GM19463 (cell line): ENCODE measurements around the gene HOMEZ.
"Not testable (repeated sequence)": the region's sequence is repeated elsewhere in the genome, so short reads cannot be mapped to it uniquely, and the experiment has no call there.

ENCODE experiments used
- ATAC-seq: cut with Tn5 transposase; IDR thresholded peaks from one replicate; pipeline ENCODE4 v1.9.1; 2021; ENCODE audit warnings: mild to moderate bottlenecking, moderate library complexity; ENCODE audit not compliant: unreplicated experiment

HOMEZ gene

GRCh38 chr14:23228812-23229211 is 57.1 kb downstream of the HOMEZ start:
- no peak for ATAC-seq

GRCh38 chr14:23227566-23227965 is 58.4 kb downstream of the HOMEZ start:
- ATAC-seq: no peak

GRCh38 chr14:23224958-23225357 is 61.0 kb downstream of the HOMEZ start:
- not testable (repeated sequence) for ATAC-seq
